Vagina (tissue), 2 donors: ENCODE results near the gene CSTPP1.

Experiments used
- POLR2A ChIP-seq, 2 donors: fragments of 450-650 bp; IDR thresholded peaks; one replicate each; pipeline ENCODE4 v1.6.1; 2017; ENCODE audit warnings: antibody characterized with exemption in 2 of 2, mild to moderate bottlenecking in 2 of 2, moderate library complexity in 2 of 2
- TF ChIP-seq, protein P1 (sequence below), 3 experiments: fragments of 450-650 bp in 2 of 3; fragments of 200-600 bp in 1 of 3; sonication (generic) in 1 of 3; IDR thresholded peaks; one replicate each; pipeline ENCODE4 v1.5.1; 2017 to 2019; ENCODE audit warnings: antibody characterized with exemption in 3 of 3, mild to moderate bottlenecking in 2 of 3, moderate library complexity in 2 of 3

DNA sequence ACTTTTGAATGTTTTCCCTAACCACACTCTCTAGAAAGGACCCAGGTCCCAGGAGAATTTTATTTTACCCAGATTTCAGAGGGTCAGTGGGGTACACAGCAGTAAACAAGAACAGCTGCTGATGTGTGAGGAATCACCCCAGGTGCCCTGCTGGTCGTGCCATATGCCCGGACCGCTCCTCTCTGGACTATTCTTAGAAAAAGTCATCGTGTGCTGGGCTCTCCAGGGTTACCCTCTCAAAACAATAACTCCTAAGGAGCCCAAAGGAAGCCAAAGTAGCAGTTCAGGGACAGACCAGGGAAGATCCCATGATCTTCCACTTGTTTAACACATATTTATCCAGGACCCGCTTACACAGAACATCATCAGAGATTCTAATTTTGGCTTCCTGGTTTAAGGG is 47.9 kb upstream of the CSTPP1 start:
- TF ChIP-seq, protein P1, sequence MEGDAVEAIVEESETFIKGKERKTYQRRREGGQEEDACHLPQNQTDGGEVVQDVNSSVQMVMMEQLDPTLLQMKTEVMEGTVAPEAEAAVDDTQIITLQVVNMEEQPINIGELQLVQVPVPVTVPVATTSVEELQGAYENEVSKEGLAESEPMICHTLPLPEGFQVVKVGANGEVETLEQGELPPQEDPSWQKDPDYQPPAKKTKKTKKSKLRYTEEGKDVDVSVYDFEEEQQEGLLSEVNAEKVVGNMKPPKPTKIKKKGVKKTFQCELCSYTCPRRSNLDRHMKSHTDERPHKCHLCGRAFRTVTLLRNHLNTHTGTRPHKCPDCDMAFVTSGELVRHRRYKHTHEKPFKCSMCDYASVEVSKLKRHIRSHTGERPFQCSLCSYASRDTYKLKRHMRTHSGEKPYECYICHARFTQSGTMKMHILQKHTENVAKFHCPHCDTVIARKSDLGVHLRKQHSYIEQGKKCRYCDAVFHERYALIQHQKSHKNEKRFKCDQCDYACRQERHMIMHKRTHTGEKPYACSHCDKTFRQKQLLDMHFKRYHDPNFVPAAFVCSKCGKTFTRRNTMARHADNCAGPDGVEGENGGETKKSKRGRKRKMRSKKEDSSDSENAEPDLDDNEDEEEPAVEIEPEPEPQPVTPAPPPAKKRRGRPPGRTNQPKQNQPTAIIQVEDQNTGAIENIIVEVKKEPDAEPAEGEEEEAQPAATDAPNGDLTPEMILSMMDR (IDR thresholded peaks at IDR 0.05), result no peak
- TF ChIP-seq POLR2A (IDR thresholded peaks at IDR 0.05), result no peak
